Occipital lobe (tissue), 2 donors: Measurements from ENCODE around the gene VTI1A. TPM values are rescaled to one million over a fixed set of nuclear protein-coding genes. Genes with fewer than 3 reads are reported as not detected.

Experiments used
- DNase-seq: peaks from one replicate; lab custom pipeline; 2025; lab: John Stamatoyannopoulos, UW
- total RNA-seq: library from RNA; depleted of rRNA; stranded (reverse); fragments of >200 nt; gene quantifications from one replicate; pipeline ENCODE4 v1.2.3, GENCODE V29; 2014

Gene VTI1A
- total RNA-seq, 1 donor from 2014 or later: 70.0 TPM

DNA sequence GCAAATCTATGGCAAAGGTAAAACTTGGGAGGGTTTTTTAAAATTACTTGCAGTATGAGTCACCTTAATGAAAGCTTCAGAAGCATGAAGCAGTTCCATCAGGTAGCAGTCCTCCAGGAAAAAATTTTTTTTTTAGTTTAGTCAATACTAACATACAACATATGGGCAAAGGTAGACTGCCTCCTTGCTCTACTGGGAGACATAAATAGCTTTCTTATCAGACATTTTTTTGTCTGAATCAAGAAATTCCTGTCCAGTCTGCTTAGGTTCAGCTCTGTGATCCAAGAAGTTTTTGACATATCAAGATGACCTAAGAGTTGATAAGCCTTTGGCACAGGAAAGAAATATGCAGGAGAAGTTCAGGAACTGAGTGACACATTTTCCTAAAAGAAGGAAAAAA lies 331.6 kb downstream of the VTI1A start:
- no peak for DNase-seq

DNA sequence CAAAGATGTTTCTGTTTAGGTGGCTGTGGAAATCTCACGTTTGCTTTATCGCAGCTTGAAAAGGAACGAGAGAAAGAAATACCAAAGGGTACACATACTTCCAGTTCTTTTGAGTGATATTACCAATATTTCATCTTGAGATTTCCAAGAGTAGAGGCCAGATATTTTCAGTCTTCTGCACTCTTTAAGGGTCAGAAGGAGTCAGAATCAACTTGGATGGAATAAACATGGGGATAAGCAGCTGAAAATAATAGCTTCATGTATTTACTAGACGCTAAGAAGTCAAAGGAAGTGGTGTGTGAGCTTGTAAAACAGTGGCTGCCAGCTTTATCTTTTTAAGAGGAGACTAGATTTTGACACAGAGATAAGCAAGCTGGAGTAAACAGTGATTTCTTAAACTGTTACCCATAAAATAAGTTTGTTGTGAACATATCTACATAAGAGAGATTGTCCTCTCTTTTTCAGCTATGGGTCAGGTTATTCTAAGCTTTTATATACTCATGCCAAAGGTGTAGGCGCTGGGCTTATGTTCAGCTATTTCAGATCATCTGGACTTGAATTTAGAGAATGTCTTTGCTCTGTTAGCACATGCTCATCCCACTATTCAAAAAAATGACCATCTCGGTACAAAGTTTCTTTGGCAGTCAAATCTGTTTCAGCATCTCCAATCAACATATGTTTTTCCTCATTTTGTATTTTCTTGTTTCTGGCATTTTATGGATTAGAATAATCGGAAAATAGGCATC lies 332.2 kb downstream of the VTI1A start:
- DNase-seq: no peak

DNA sequence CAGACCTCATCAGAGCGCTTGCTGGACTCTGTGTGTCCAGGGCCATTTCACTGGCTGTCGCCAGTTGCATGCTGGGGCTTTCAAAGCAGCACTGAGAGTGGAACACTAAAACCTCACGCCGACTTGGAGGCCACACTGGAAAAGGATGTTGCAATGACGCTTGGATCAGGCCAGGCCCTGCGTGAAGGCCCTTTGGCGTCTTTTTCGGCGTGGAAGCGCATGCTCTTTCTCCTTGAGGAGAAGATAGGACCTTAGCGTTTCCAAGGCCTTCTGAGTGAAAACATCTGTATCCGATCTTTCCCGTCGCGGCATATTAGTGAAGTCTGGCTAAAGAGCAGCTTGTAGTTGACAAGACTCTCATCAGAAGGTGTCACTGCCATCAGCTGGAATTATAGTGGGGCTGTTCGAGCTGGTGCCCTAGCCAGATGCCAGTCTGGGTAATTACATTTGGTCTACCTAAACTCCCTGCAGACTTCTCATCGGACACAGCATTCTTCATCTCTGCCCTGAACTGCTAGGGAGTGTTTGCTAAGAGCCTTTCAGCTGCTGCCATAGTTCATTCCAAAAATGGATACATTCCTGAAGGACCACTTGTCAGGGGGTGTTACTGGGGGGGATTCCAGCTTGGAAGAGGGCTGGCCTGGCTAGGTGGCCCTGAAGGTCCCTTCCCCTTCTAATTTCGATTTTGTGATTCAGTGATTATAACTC lies 335.3 kb downstream of the VTI1A start:
- DNase-seq: no peak

DNA sequence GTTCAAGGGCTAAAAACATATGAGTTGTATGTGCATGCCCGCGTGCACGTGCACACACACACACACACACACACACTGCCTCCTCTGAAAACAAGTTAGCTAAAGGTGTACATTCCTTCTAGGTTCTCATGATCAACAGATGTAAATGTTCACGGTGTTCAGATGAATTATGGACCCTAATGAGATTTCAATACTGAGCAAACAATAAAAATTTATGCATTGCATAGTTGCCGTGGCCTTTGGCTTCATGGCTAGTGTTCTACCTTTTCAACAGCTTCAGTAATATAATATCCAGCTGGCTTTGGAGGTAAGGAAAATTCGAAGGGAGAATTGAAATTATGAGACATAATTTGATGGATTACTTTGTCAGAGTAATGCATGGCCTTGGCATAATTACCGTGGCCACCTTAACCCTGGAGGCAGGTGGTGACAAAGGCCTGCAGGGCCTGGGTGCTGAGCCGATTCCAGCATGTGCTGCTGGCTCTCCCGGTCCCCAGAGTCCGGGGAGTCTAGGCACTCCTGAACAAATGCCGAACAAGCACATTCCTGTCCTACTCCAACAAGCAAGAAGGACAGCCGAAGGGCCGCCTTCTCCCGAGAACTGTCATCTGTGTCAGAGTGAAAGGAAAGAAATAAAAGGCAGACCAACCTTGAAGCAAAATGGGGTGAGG lies 336.5 kb downstream of the VTI1A start:
- no peak for DNase-seq

DNA sequence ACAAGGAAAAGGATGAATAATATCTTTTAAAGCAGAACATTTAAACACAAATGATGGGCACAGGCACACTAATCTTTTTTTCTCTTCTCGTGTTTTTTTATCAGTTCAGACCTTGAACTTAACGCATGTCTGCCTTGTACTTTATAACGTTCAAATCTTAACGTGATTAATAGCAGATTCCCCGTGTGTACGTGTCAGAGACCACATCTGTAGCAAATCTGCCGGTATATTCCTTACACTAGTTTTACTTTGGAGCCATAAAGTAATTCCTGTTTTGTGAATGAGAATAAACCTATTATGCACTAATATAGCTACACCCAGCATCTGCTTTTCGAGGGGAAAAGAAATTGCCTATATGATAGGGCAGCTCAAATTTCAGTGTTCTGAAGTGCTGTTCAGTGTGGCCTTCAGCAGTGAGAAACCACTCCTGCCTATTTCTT lies 337.0 kb downstream of the VTI1A start:
- DNase-seq: no peak

DNA sequence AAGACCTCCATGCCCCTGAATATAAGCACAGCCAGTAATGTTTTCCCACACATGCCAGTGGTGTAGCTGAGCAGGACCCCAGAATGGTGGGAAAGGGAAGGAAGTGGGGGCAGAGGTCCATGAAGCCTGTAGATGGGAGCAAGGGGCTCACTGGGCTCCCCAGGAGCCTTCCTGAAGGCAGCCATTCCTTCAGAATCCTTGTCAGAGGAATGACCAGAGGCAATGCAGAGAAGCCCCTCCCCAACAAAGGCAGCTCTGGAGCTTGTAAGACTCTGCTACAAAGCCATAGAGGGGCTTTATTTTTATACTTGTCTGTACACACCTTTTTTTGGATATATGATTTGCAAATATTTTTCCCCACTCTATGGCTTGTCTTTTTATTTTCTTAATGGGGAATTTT lies 338.1 kb downstream of the VTI1A start:
- no peak for DNase-seq

DNA sequence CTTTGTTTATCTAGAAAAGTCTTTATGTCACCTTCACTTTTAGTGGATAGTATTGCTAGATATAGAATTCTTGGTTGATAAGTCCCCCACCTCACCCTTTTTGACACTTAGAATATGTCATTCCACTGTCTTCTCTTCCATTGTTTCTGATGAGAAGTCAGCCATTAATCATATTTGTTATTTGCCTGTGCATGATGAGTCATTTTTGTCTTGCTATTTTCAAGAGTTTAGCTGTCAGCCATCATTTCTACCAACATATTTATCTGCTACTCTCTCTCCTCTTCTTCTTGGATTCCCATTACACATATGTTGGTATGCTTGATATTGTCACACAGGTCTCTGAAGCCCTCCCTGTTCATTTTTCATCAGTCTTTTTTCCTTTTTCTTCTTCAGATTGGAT lies 342.2 kb downstream of the VTI1A start:
- DNase-seq: no peak

DNA sequence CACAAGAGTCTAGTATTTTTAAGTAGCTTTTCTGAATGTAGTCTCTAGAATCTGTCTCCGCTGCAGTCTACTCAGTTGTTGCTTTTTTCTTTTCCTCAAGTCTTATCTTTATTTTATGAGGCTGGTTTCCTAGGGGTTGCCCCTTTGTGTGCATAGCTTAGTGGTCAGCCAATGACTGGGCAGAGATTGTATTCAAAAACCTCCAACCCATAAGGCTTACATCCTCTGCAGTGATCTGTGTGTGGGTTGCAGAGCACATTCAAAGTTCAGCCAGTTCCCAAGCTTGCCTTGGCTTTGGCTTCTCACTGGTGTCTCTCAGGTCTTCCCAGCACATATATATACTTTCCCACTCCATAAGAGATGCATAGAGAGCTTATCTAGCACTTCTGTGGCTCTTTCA lies 343.0 kb downstream of the VTI1A start:
- no peak for DNase-seq

DNA sequence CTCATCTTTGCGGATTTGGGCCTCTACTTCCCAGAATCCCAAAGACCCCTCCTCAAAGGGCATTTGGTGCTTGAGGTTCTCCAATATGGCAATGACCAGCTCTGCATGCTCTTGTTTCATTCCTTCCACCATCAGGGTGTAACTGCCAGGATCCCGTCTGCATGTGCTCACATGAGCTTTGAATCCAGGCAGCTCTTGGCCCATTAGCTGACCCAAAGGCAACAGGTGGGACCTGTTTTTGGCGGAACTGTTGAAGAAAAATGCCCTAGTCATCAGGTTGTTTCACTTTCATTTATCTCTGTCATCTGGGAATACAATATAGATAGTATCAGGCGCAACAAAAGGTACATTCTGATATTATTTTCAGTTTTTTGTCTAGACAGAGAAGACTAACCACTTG lies 343.9 kb downstream of the VTI1A start:
- DNase-seq: no peak

DNA sequence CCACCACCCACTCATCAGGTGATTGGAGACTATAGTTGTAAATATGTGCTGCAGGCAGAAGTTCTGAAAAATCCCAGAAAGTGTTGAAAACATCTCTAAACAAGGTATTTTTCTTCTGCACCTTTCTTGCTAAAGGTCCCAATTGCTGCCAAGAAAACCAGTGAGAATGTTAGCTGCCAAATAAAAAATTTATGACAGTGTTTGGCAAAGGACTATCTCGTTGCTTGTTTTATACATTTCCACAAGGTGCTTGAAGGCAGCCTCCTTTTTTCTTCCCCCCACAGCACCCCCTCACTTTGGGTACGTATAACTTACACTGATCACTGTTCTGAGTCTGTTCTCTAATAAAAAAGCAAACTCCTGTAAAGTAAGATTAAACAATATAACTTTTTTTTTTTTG lies 344.4 kb downstream of the VTI1A start:
- DNase-seq: no peak

DNA sequence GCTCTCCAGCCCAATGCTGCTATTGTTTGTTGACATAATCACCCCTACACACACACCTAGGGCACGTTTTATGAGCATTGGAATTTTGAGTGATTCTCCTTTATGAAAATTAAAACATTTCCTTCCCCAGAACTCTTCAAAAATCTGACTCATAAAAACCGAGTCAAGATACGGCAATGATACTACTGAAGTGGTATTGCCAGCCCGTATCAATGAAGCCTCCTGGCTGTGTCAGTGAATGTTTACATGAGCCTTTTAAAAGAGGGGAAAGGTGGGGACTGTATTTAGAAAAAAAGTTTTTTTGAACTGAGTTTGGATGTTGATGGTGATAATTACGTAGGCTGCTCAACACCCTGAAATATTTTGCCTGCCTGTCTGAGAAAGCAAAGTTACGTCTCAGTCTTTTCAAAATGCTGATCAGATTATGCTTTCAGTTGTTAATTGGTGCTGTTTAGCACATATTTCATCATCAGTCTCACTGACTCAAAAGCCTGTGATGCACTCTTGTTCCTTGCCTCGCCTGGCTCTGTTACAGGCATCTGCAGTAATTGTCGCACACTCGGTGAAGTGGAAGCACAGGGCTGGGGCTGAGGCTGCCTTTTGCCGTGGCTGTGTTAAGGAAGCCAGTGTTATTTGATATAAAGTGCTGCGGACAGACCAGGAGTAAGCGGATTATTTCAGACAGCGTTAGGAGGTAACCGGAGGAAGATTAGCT lies 345.6 kb downstream of the VTI1A start:
- DNase-seq: peak; percentile 12

DNA sequence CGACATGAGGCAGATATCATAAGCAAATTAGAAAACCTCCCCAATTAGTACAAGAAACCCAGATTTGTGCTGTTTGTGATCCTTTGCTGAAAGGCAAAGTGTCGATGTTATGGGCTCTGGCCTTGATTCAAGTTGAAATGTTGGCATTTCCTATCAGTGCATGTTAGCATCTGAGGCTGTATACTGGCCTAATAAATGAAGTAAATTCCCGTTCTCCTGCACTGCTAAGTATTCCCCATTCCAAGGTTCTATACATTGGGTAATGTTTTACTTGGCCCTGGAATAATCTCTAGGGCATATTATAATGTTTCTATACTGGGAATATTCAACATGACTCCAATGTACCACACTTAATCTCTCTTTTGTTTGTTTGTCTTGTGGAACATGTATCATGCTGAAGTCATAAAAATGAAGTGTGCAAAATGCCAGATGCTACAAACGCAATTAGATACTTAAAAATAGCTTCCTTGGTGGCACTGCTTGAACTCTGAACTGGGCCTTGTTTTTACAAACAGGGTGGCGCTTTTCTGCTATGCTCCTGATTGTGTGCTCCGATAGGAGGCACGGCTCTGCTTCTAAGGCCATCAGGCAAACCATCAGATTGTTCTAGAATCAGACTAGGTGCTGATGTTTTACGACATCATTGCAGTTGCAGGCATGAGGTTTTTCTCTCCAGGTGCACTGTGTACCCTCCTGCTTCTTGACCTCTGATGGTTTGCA lies 346.3 kb downstream of the VTI1A start:
- DNase-seq: no peak

DNA sequence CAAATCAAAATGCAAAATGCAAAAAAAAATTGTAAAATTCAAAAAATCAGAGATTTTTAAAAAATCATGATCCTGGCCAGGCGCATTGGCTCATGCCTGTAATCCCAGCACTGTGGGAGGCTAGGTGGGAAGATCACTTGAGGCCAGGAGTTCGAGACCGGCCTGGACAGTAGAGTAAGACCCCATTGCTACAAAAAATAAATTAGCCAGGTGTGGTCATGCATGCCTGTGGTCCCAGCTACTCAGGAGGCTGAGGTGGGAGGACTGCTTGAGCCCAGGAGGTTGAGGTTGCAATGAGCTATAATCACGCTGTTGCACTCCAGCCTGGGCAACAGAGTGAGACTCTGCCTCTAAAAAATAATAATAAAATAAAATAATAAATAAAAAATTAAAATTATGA lies 347.2 kb downstream of the VTI1A start:
- no peak for DNase-seq

DNA sequence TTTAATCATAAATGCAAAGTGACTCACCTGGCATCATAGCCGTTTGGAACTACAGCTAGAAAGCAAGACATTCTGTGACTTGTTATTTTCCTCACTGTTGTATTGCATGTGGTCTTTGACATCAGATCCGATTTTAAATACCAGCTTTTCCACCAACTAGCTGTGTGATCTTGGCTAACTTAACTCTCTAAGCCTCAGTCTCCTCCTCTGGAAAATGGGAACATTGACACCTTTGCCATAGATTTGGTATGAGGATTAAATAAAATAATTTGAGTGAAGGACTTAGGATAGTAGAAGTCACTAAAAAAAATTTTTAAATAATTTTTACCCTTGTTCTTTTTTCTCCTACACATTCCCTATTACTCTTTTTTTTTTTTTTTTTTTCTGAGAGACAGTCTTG lies 348.1 kb downstream of the VTI1A start:
- DNase-seq: no peak

DNA sequence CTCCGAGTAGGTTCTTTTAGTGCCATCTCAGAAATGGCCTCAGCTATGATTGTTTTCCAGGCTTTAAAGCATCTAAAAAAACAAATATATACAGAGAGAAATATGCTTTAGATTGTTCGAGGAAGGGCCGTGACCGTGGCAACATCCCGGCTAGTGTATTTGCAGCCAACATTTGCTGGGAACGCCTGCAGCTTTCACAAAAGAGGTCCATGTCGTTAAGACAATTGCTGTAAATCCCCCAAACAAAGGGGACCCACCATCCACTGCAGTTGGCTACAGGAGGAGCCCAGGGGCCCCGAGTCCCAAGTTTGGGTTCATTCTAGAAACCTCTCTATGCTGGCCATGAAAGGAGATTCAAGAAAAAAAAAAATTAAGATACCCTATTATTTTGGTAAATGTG lies 350.2 kb downstream of the VTI1A start:
- DNase-seq: no peak

DNA sequence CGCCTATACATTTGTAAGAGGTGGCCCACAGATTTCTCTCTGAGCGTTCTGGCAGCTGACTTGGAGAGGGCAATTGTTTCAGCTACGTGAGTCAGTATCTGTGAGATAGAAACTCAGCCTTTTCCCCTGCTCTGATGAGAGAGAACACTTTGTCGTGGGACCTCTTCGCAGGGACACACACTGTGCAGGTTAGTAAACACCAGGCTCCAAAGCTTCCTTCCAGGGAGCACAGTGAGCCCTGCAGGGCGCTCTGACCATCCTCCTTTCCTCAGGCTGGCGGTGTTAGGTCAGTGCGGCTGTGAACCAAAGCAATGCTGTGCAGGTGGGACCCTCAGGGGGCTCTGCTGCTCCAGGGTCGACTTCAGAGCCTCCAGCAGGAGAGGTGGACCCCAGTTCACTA lies 350.8 kb downstream of the VTI1A start:
- DNase-seq: no peak

DNA sequence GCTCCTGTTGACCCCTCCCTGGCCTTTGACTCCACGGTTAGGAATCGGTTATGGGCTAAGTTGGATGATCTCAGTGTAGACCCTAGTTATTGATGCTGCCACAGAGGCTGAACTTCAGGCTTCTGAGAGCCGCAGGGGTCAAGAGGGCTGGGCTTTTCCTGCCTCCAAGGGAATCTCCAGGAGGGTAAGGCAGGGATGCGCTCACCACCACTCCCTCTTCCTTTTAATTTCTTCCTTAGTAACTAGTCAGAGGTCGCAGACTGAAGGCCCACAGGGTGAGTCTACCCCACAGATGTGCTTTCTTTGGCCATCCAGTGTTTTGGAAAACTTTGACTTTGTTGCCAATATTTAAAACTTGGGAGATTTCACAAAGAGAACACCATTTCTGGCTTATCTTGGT lies 352.0 kb downstream of the VTI1A start:
- DNase-seq: no peak

DNA sequence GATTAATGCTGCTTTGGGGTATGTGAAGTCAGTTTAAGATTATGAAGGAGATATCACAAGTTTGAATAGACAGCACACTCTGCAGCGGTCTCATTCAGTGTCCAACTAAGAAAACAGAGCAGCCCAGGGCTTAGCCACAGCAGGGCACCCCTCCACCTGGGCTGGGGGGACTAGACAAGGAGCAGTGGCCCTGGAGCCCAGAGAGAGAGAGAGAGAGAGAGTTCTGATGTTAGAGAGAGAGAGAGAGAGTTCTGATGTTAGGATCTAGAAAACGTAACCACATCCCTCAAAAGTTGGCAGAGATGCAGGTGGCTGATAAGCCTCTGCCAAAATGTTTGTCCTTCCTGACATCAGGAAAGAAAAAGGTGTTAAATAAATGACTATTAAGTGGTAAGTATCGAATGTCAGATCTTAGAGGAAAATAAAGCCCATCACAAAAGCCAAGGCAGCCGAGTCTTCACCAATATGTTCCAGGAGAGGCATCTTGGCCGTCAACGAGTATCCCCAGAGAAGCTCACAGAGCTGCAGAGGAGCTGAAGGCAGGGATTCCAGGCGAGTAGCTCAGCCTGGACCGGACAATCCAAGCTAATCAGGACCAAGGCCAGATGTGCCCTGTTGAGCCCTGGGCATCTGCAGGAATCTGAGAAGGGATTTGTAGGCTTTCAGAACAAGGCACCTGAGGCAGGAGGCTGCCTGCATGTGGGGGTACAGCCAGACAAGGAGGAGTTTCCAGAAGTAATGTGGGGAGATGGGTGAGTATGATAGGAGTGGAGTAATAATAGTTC lies 352.9 kb downstream of the VTI1A start:
- DNase-seq: no peak

DNA sequence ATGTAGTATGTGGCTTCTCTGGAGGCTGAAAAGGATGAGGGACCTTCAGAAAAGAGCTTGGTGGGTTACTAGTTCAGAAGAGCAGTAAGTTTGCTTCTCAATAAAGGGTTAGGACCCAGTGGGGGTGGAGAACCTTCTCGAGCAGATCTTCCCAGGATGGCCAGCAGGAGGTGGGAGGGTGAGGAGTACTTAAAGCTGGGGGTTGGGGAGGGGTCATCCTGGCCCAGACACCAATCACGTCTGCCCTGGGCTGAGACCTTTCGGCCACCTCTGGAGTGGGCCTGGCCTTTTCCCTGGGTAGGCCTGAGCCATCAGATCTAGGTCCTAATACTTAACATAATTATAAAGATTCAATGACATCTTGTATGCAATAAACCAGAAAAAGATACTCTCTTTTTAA lies 354.0 kb downstream of the VTI1A start:
- no peak for DNase-seq

DNA sequence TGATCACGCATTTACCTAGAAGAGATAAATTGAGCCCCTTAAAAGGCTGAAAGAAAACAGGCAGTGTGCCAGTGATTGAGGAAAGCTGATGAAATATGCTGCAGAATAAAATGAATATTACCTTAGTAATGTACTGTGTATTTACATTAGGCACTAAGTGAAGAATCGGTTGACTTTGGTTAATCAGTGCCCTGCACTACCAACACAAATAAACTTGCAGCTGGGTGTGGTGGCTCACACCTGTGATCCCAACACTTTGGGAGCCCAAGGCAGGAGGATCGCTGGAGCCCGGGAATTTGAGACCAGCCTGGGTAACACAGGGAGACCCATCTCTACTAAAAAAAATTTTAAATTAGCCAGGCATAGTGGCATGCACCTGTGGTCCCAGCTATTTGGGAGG lies 354.7 kb downstream of the VTI1A start:
- no peak for DNase-seq
